CD4-positive, alpha-beta T cell treated with Interleukin-17A for 4 hours (primary cell): ENCODE measurements around the gene SLC8A3.
A peak's percentile ranks its signal among the peaks of the same experiment; 100 is the strongest.

Experiments
- DNase-seq: peaks from one replicate; pipeline ENCODE4 v3.0.0-alpha.2; 2020; ENCODE audit warnings: mixed read lengths

The SLC8A3 gene

DNA sequence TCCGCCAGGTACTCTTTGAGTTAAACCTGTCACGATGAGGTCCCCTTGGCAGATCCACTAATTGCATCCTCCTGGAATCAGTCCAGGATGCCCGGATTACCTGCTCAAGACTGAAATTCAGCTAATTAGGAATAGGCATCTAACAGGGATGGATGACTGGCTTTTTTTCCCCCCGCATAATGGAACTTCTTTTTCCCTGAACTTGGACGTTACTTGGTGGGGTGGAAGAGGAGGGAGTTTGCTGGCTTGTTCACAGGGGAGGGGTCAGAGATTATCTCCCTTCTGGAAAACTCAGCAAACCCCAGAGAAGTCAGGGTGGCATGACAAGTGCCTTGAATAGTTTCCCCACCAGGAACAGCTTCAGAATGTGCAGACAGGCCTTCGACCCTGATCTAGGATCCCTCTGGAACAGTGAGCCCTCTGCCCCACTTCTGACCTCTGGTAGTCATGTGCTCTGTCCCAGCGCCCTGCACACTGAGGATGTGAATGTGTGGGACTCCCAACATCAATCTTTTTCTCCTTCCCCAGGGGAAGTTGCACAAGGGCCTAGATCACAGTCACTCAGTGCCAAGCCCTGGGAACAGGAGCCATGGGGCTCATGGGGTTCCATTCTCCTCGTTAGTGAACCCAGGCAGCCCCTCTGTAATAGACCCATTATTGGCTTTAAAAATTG lies 167.1 kb downstream of the SLC8A3 start:
- no peak for DNase-seq

- DNase-seq = no peak
Measured at GRCh38 chr14:70020352-70021170, 168.2 kb downstream of the SLC8A3 start.

DNA sequence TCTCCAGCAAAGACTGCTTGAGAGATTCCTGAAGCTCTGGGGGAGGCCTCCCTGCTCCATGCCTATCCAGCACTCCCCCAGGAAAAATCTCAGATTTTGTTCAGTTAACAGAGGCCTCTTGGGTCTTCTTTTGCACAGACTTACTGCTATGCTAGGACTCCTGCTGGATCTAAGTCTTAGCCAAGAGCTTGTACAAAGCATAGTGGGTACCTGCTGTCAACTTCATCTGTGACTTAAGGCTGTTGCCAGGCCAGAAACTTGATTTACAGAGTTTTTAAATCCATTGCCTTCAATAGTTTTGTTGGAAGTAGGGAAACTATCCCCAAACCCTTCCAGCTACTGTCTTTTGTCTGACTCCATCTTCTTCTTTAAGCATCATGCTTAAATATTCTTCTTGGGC lies 169.1 kb downstream of the SLC8A3 start:
- DNase-seq = no peak

- DNase-seq = no peak
Measured at GRCh38 chr14:70018713-70019211, 170.0 kb downstream of the SLC8A3 start.

GRCh38 chr14:70018230-70018629 lies 170.5 kb downstream of the SLC8A3 start:
- DNase-seq = no peak

DNA sequence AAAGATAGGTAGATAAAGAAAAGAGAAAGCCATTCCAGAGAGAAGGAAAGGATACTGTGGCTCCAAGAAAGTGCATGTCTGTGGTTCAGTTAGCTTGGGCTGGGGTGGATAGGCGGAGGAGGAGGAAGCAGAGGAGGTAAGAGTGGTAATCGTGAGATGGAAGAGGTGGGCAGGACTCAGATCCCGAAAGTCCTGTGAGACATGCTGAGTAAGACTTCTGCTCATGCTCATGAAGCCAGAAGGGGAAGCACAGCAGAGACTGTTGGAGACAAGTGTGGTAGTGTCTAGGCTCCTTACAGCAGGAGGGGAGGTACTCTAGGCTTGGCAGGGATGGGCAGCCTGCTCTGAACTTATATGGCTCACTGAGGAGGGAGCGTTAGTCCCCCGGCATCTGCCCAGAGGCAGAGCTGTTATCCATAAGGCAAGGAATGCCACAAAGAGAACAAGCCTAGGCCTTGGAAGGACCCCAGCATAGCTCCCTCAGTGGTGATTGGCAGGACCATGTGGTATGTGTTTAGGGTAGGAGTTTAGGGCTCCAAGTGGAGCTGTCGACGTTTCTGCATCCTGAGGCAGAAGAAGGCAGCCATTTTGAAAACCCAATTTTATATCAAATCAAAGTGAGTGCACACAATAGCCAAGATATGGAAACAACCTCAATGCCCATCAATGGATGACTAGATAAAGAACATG lies 174.2 kb downstream of the SLC8A3 start:
- DNase-seq = no peak

DNA sequence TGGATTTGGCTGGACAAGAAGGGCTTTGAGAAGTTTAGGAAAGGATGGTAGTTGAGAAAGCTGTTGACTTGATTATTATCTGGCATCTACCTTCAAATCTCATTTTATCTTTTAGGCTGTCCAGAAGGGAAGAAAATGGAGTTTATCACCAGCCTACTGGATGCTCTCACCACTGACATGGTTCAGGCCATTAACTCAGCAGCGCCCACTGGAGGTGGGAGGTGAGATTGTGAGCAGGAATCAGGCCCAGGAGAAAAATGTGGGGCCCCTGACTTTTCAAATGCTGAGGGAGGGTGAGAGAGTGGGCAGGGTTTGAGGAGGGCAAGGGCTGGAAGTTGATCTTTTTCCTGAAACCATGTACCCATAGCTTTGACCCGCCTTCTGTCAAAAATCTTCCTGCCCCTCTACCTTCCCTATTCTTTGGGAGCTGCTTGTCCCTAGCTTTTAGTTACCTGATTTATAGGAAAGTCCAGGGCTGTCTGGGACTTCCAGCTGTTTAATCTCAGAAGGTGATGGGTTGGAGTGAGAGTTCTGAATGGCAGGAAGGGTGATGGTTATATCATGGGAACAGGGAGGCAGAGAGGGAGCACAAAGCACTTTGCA lies 175.4 kb downstream of the SLC8A3 start:
- peak; percentile 6 for DNase-seq

DNA sequence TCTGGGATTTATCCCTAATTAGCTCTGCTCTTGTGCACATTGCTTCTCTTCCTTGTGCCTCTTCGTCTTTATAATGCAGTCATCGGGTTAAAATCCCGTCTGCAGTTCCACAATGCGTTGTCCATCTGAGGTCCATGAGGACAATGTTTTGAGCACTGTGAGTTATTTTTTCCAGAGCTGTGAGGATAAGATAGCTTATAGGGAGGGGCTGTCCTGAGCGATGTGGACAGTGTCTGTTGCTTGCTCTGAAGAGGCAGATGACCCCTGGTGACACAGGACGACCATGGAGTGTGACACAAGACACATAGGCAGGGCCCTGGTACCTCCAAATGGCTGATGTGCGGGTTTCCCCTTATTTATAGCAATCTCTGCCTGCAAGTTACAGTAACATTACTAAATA lies 177.0 kb downstream of the SLC8A3 start:
- DNase-seq = no peak

- DNase-seq = no peak
Measured at GRCh38 chr14:70011098-70011497, 177.7 kb downstream of the SLC8A3 start.

GRCh38 chr14:70009961-70010360 lies 178.8 kb downstream of the SLC8A3 start:
- no peak for DNase-seq

DNA sequence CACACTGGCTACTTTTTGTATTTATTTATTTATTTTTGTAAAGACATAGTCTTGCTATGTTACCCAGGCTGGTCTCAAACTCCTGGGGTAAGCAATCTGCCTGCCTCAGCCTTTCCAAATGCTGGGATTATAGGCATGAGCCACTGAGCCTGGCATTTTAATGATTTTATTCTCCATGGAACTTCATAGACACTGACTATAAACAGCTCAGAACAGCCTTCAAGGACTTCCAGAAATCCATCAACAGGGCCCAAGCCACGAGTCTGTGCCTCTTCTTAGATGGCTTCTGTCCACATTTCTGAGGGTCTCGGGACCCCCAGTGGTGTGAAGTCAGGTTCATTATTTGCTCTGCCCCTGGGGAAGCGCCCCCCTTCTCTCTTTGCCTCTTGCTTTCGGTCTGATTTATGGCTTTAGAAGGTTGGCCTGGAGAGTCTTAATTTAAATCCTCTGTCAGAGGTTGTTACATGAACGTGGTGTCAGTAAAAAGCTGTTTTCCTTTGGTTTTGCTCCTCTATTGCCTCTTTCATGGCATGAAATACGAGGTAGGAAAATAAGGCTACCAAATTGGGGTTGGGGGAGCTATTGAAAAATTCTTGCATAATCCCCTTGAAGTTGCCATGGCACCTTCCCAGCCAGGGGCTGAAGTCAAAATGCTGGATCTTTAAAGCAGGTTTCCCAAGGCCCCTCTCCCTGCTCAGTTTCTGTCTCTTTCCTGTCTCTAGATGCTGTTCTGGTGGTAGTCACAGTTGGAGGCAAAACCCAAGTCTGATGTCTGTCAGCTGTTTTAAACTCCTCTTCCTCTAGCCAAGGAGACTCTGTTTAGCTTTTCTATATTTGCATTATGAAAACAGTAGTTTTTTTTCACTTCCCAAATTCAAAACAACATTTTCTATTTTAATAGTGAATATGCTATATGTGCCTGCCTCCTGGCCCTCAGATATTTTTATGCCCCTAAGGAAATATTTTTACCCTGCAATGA lies 180.2 kb downstream of the SLC8A3 start:
- DNase-seq = no peak

DNA sequence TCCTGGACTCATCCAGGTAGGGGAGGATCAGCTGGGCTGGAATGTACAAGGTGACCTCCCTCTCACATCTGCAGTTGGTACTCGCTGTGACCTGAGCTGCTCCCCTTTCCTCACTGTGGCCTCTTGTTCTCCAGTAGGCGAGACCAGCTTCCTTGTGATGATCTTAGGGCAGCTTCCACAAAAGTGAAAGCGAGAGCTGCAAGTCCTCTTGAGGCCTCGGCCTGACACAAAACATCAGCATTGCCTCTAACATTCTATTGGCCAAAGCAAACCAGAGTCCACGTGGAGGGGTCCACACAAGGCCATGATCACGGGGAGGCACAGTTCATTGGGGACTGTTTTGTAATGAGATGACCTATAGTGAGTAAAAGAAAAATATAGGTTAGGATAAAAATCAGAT lies 182.1 kb downstream of the SLC8A3 start:
- no peak for DNase-seq

- DNase-seq = no peak
Measured at GRCh38 chr14:70005281-70005805, 183.4 kb downstream of the SLC8A3 start.

GRCh38 chr14:70004791-70005190 lies 184.0 kb downstream of the SLC8A3 start:
- no peak for DNase-seq

DNA sequence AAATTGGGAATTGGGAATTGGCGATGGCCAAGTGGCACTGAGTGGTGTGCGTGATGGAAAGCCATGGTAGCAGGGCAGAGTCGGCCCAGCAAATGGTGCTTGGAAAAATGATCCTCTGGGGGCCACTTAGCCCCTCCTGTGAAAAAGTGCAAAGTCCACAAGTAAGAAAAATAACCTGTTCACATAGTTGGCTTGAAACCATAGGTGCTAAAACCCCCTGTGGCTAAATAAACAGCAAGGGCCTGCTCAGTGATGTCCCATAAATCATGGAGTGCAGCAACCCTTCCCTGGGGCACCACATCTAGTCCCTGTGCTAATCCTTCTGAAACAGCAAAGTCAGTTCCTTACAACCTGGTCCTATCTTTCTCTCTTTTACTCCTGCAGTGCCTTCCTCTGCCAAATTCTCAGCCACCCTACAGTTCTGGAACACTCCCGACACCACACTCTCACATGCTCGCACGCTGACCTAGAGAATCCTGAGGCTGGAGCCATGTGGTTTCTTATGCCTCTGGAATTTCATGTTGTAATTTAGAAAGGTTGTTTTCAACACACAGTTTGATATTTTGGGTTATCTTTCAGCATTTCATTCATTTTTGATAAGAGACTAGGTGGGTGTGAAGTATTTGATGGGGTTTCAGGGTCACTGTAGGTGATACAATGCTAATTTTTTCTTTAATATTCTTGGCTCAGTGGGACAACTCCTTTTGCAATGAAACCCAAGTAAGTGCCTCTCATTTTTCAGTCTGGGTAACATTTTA lies 186.0 kb downstream of the SLC8A3 start:
- DNase-seq = no peak

GRCh38 chr14:70000601-70001000 lies 188.2 kb downstream of the SLC8A3 start:
- no peak for DNase-seq

- no peak for DNase-seq
Measured at GRCh38 chr14:69999261-69999674, 189.5 kb downstream of the SLC8A3 start.

GRCh38 chr14:69997849-69998248 lies 190.9 kb downstream of the SLC8A3 start:
- DNase-seq = no peak

DNA sequence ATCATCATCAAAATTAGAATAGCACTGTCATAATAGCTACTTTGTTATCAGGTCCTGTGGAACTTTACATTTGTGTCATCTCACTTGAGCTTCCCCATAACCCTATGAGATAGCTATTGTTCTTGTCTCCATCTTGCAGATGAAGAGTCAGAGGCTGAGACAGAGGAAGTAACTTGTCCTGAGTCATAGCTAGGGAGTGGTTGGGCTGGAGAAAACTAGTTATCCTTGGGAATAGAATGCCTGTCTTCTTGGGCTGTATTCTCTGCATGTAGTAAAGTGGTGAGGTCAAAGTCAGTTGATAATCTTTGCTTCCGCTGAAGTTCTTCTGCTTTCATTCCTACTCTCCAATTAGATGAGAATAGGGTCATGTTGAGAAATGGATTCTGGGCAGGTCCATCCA lies 192.5 kb downstream of the SLC8A3 start:
- DNase-seq = no peak
